HFFc6 (cell line): ENCODE data around the gene DTNBP1. TPM values are rescaled to one million over a fixed set of nuclear protein-coding genes. Genes with fewer than 3 reads are reported as not detected.

Experiments
- DNase-seq: peaks from one replicate; pipeline ENCODE4 v3.0.0-alpha.2; 2018
- H3K27ac Mint-ChIP-seq: 2 replicates; pipeline ENCODE4 v1.8.0; 2020; ENCODE audit warnings: mild to moderate bottlenecking, mixed read lengths
- H3K27me3 Mint-ChIP-seq: 2 replicates; pipeline ENCODE4 v1.8.0; 2021; ENCODE audit warnings: mild to moderate bottlenecking, moderate library complexity, mixed read lengths; ENCODE audit not compliant: insufficient read depth
- H3K36me3 Mint-ChIP-seq: 2 replicates; pipeline ENCODE4 v1.8.0; 2021; ENCODE audit warnings: low read depth, mixed read lengths
- H3K4me1 Mint-ChIP-seq: 2 replicates; pipeline ENCODE4 v1.8.0; 2020; ENCODE audit warnings: low read depth, mixed read lengths
- H3K4me3 Mint-ChIP-seq: 2 replicates; pipeline ENCODE4 v1.8.0; 2020; ENCODE audit warnings: mild to moderate bottlenecking, moderate library complexity, mixed read lengths
- H3K9me3 Mint-ChIP-seq: 2 replicates; pipeline ENCODE4 v1.8.0; 2020; ENCODE audit warnings: mild to moderate bottlenecking, mixed read lengths
- CTCF ChIP-seq: fragments of 200-600 bp; sonication (generic); IDR thresholded peaks from 2 replicates; pipeline ENCODE4 v1.5.0; 2021; ENCODE audit warnings: antibody characterized with exemption, mild to moderate bottlenecking
- total RNA-seq, 6 experiments: library from RNA; stranded (reverse); fragmentation: NEBNext Ultra II Directional; extraction: Animal tissue kit (Norgen Biotek cat#: 25700); gene quantifications; 2 replicates in 1 of 6; 3 replicates in 5 of 6; pipeline ENCODE4 v1.2.3, GENCODE V29; 2021

DTNBP1 gene
- total RNA-seq, 6 experiments from 2014 or later, result 10.4 to 15.3 (median 13.9) TPM

- H3K4me1 Mint-ChIP-seq, result no peaks in the 10 kb centered on the region
These were observed 35.1 kb upstream of the DTNBP1 start for GRCh38 chr6:15697895-15698294.

GRCh38 chr6:15691250-15691869 is 28.5 kb upstream of the DTNBP1 start:
- peak; percentile 100 for TF ChIP-seq CTCF
- Mint-ChIP-seq H3K4me3 (peak overlapping the region; percentile 88), H3K27me3 (peaks cover 8% of the 10 kb centered on the region), H3K27ac (no peak overlapping the region), H3K9me3 (no peaks in the 10 kb centered on the region), H3K4me1 (peaks cover 11% of the 10 kb centered on the region), H3K36me3 (no peaks in the 10 kb centered on the region)
- peak; percentile 80 for DNase-seq

More at GRCh38 chr6:15697895-15698294, 35.1 kb upstream of the DTNBP1 start:
- no peak for DNase-seq
- H3K36me3 Mint-ChIP-seq, result no peaks in the 10 kb centered on the region
- no peak overlapping the region for H3K4me3 Mint-ChIP-seq
- H3K9me3 Mint-ChIP-seq, result no peaks in the 10 kb centered on the region
- H3K27me3 Mint-ChIP-seq, result peaks cover 12% of the 10 kb centered on the region
- H3K27ac Mint-ChIP-seq, result no peak overlapping the region
- no peak for TF ChIP-seq CTCF

- Mint-ChIP-seq H3K27ac (no peak overlapping the region), H3K4me3 (no peak overlapping the region), H3K4me1 (peaks cover 11% of the 10 kb centered on the region), H3K27me3 (peaks cover 9% of the 10 kb centered on the region), H3K36me3 (no peaks in the 10 kb centered on the region), H3K9me3 (no peaks in the 10 kb centered on the region)
- TF ChIP-seq CTCF, result no peak
- no peak for DNase-seq
These were observed 27.7 kb upstream of the DTNBP1 start for GRCh38 chr6:15690510-15690909.

GRCh38 chr6:15689586-15690482 is 27.0 kb upstream of the DTNBP1 start:
- DNase-seq, result no peak
- Mint-ChIP-seq H3K36me3 (no peaks in the 10 kb centered on the region), H3K4me1 (peaks cover 11% of the 10 kb centered on the region), H3K27ac (no peak overlapping the region), H3K9me3 (no peaks in the 10 kb centered on the region), H3K27me3 (peaks cover 9% of the 10 kb centered on the region), H3K4me3 (no peak overlapping the region)
- TF ChIP-seq CTCF, result no peak

- Mint-ChIP-seq H3K27me3 (peaks cover 9% of the 10 kb centered on the region), H3K4me3 (no peak overlapping the region), H3K36me3 (no peaks in the 10 kb centered on the region), H3K4me1 (no peaks in the 10 kb centered on the region), H3K27ac (no peak overlapping the region), H3K9me3 (no peaks in the 10 kb centered on the region)
- no peak for TF ChIP-seq CTCF
- DNase-seq, result no peak
These were observed 22.8 kb upstream of the DTNBP1 start for GRCh38 chr6:15685619-15686018.
